Common myeloid progenitor, CD34-positive (primary cell): ENCODE data around the gene STRIP2.

Source experiments
- CTCF ChIA-PET: fragments of 350-600 bp; sonication (Branson Sonifier 250); formaldehyde crosslinking; loops from one replicate; lab custom pipeline; 2021; ENCODE audit warnings: antibody characterized with exemption; lab: Charles Lee
- POLR2A ChIA-PET: fragments of 350-600 bp; sonication (Branson Sonifier 250); formaldehyde crosslinking; loops from one replicate; lab custom pipeline; 2021; ENCODE audit warnings: antibody characterized with exemption; lab: Charles Lee
- DNase-seq, 3 donors: peaks; one replicate each; pipeline versions ENCODE4 v3.0.0 to v3.0.0-alpha.2; 2013
- H3K27ac ChIP-seq, 2 experiments: 1 replicate in 1 of 2; 2 replicates in 1 of 2; pipeline ENCODE4 v1.7.0; 2013; ENCODE audit warnings: inconsistent platforms in 2 of 2, low read length in 2 of 2, mild to moderate bottlenecking in 2 of 2, low read depth in 1 of 2, moderate library complexity in 1 of 2; ENCODE audit not compliant: severe bottlenecking in 2 of 2, insufficient read depth in 1 of 2, poor library complexity in 1 of 2
- H3K27me3 ChIP-seq, 5 experiments: replicated peaks in 2 of 5; 1 replicate in 3 of 5; 2 replicates in 2 of 5; pipeline versions ENCODE4 v1.6.1 to v1.7.0; 2013; ENCODE audit warnings: low read length in 4 of 5, mild to moderate bottlenecking in 2 of 5, moderate library complexity in 2 of 5, inconsistent platforms in 1 of 5; ENCODE audit not compliant: insufficient read depth in 5 of 5, control insufficient read depth in 4 of 5
- H3K36me3 ChIP-seq, 4 experiments: 1 replicate in 2 of 4; 2 replicates in 2 of 4; pipeline versions ENCODE4 v1.6.1 to v1.7.0; 2013; ENCODE audit warnings: low read length in 3 of 4, control low read depth in 1 of 4, mild to moderate bottlenecking in 1 of 4; ENCODE audit not compliant: control insufficient read depth in 4 of 4, insufficient read depth in 4 of 4
- H3K4me1 ChIP-seq, 4 experiments: 1 replicate in 3 of 4; 2 replicates in 1 of 4; pipeline versions ENCODE4 v1.6.1 to v1.7.1; 2013; ENCODE audit warnings: low read length in 3 of 4, mild to moderate bottlenecking in 3 of 4, control low read depth in 1 of 4, inconsistent platforms in 1 of 4, moderate library complexity in 1 of 4; ENCODE audit not compliant: control insufficient read depth in 4 of 4, insufficient read depth in 4 of 4; ENCODE audit errors: control extremely low read depth in 1 of 4
- H3K4me3 ChIP-seq, 7 experiments: 1 replicate in 4 of 7; 2 replicates in 3 of 7; pipeline versions ENCODE4 v1.5.1 to v1.7.0; 2013; ENCODE audit warnings: mild to moderate bottlenecking in 7 of 7, low read length in 6 of 7, moderate library complexity in 6 of 7, inconsistent platforms in 2 of 7, low read depth in 2 of 7, control low read depth in 1 of 7; ENCODE audit not compliant: insufficient read depth in 4 of 7, control insufficient read depth in 1 of 7; ENCODE audit errors: extremely low read depth in 1 of 7
- H3K9me3 ChIP-seq, 5 experiments: 1 replicate in 4 of 5; 2 replicates in 1 of 5; pipeline versions ENCODE4 v1.6.1 to v1.7.1; 2013; ENCODE audit warnings: low read length in 4 of 5, mild to moderate bottlenecking in 2 of 5, inconsistent platforms in 1 of 5, low read depth in 1 of 5, moderate library complexity in 1 of 5; ENCODE audit not compliant: control insufficient read depth in 4 of 5, insufficient read depth in 2 of 5; ENCODE audit errors: control extremely low read depth in 1 of 5
- WGBS: methylation state at CpG from one replicate; pipeline ENCODE4 v1.1.5; 2013; ENCODE audit not compliant: insufficient coverage; 5-methylcytosine and 5-hydroxymethylcytosine counted together

STRIP2 gene

DNA sequence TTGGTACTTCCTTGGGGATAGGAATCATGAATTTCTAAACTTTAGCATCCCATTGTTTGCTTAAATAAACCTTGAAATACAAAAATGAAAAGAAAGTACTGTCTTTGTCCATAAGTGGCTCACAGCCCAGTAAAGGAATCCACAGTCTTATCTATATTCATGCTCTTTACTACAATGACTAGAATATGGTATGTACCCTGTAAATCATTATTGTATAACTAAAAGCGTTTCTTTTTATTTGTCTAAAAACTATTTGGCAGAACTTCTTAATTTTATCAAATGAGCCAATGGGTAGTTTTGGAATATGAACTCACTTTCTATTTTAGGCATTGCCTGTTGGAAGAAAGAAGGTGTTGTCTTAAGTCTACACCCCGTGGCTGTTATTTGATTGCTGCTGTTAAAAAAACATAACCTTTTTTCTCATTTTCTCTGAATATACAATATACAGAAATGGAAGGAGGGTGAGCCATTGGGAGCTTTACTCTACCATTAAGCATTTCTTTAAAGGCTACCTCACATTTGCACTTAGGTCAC is 12.4 kb upstream of the STRIP2 start:
- ChIA-PET CTCF (interaction anchor here (1.1 kb wide), 1 partner anchor 9 kb away, joined by 4 read pairs; no protein-coding TSS in a partner anchor), POLR2A (no interaction called here)
- no peaks in the 10 kb centered on the region for H3K27me3 ChIP-seq
- no CpG with 5 or more reads among the region's 2 CpGs for WGBS
- no peak overlapping the region for H3K4me3 ChIP-seq
- peaks cover 0 to 14% (median 7%) of the 10 kb centered on the region in 4 experiments for H3K36me3 ChIP-seq
- H3K27ac ChIP-seq, result no peak overlapping the region
- H3K4me1 ChIP-seq, result no peaks in the 10 kb centered on the region
- H3K9me3 ChIP-seq, result no peaks in the 10 kb centered on the region
- DNase-seq, result no peak

DNA sequence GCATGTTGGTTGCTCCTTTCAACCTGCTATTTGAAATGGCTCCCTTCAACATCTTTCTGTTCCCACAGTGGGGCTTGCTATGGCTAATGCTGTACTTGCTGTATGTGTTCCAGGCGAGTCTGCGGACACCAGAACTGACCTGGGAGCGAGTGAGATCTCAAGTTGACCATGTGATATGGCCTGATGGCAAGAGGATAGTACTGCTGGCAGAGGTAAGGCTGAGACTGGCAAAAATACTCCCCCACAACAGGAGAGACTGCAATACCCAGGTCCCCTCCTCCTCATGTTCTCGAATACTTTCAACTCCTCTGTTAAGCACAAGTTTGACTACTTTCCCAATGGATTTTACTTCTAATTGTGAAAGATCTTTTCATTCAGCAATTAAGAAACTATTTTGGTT is 11.5 kb upstream of the STRIP2 start:
- Histone ChIP-seq H3K36me3 (peaks cover 0 to 17% (median 9%) of the 10 kb centered on the region in 4 experiments), H3K4me3 (no peak overlapping the region), H3K4me1 (no peaks in the 10 kb centered on the region), H3K27me3 (no peaks in the 10 kb centered on the region), H3K27ac (no peak overlapping the region), H3K9me3 (no peaks in the 10 kb centered on the region)
- ChIA-PET CTCF (no interaction called here), POLR2A (interaction anchor here (0.6 kb wide), 1 partner anchor 1787 kb away, joined by 4 read pairs; no protein-coding TSS in a partner anchor)
- DNase-seq, result no peak
- 100% methylated on average over 2 of the region's 4 CpGs for WGBS

DNA sequence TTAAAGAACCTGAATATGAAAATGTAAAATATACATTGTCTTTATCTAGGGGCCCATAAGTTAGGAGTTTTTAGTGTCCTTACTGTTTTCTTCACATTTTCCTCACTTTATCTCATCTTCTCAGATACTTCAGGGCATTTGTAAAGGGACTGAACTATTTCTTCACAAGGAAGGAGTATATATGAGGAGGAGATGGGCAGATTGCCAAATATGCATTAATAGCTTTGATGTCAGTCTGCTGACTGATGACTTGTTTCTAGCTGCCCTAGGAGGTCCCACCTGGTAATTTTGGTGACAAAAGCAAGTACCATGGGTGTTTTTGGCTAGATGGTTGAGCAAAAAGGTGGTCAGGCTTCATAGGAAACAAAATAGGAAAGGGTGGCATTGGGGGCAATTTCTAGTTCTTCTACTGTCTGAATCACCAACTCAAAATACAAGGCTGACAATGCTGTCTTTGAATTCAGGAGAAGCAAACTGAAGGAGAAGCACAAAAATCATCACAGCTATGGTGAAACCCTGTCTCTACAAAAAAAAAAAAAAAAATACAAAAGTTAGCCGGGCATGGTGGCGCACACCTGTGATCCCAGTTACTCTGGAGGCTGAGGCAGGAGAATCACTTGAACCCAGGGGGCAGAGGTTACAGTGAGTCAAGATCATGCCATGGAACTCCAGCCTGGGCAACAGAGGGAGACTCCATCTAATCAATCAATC is 10.4 kb upstream of the STRIP2 start:
- no peaks in the 10 kb centered on the region for H3K9me3 ChIP-seq
- H3K4me1 ChIP-seq, result no peaks in the 10 kb centered on the region
- ChIA-PET CTCF (interaction anchor here (1.2 to 1.5 kb wide), 2 partner anchors 9 to 10 kb away, joined by 3 to 6 read pairs; partner anchors contain the start of gene STRIP2), POLR2A (no interaction called here)
- no peak overlapping the region for H3K4me3 ChIP-seq
- H3K27me3 ChIP-seq, result no peaks in the 10 kb centered on the region
- WGBS, result no CpG with 5 or more reads among the region's 2 CpGs
- DNase-seq, result no peak
- H3K36me3 ChIP-seq, result peaks cover 0 to 17% (median 10%) of the 10 kb centered on the region in 4 experiments
- no peak overlapping the region for H3K27ac ChIP-seq

DNA sequence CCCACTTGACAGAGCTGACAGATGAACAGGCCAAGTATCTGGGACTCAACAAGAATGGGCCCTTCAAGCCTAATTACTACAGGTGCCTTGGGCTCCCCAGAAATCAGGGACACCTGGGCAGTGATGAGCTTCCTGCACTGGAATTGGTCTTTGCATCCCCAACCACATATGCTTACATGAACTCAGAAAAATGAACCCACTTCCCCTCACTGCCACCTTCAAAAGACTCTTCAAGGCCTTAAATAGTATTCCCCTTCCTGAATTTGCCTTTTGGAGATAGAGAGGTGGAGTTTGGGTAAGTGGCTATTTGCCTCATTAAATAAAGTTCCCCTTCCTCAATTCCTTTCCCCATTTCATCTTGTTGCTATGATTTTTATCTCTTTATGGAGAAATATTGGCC is 7.8 kb upstream of the STRIP2 start:
- H3K36me3 ChIP-seq, result peaks cover 0 to 17% (median 8%) of the 10 kb centered on the region in 4 experiments
- DNase-seq, result no peak
- no peak overlapping the region for H3K27ac ChIP-seq
- ChIA-PET CTCF (interaction anchor here (1.1 to 1.7 kb wide), 3 partner anchors 8 to 58 kb away, joined by 3 to 4 read pairs (median 3); partner anchors contain the start of gene STRIP2), POLR2A (no interaction called here)
- H3K9me3 ChIP-seq, result no peaks in the 10 kb centered on the region
- peaks cover 0 to 2% (median 0%) of the 10 kb centered on the region in 5 experiments for H3K27me3 ChIP-seq
- no peaks in the 10 kb centered on the region for H3K4me1 ChIP-seq
- no peak overlapping the region for H3K4me3 ChIP-seq

DNA sequence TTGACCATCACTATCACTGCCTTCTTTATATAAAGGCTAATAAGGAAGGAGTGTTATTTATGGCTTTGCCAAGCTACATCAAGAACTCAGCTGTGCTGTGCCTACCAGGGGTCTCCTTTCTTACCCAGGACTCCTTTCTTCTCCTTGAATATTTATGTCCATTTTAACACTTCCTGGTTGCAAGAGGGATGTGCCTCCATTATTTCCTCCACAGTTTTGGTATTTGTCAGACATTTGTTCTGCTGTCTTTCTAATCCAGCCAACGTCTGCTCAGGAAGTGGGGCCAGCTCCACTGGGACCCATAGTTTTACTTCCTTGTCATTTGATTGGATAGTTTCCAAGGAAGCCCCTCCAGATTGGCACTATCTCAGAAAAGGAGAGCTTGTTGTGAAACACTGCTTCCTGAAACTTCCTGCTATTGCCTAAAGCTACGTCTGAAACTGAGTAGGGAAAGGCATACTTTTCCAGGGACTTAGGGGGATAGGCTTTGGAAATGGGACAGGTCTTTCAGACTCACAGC is 6.6 kb upstream of the STRIP2 start:
- peaks cover 0 to 7% (median 4%) of the 10 kb centered on the region in 5 experiments for H3K27me3 ChIP-seq
- H3K36me3 ChIP-seq, result peaks cover 0 to 17% (median 8%) of the 10 kb centered on the region in 4 experiments
- no peak overlapping the region for H3K27ac ChIP-seq
- no peak for DNase-seq
- no peak overlapping the region for H3K4me3 ChIP-seq
- POLR2A ChIA-PET, result no interaction called here
- 86% methylated on average over 2 of the region's 2 CpGs for WGBS
- H3K9me3 ChIP-seq, result no peaks in the 10 kb centered on the region
- no peaks in the 10 kb centered on the region for H3K4me1 ChIP-seq
- CTCF ChIA-PET, result no interaction called here

DNA sequence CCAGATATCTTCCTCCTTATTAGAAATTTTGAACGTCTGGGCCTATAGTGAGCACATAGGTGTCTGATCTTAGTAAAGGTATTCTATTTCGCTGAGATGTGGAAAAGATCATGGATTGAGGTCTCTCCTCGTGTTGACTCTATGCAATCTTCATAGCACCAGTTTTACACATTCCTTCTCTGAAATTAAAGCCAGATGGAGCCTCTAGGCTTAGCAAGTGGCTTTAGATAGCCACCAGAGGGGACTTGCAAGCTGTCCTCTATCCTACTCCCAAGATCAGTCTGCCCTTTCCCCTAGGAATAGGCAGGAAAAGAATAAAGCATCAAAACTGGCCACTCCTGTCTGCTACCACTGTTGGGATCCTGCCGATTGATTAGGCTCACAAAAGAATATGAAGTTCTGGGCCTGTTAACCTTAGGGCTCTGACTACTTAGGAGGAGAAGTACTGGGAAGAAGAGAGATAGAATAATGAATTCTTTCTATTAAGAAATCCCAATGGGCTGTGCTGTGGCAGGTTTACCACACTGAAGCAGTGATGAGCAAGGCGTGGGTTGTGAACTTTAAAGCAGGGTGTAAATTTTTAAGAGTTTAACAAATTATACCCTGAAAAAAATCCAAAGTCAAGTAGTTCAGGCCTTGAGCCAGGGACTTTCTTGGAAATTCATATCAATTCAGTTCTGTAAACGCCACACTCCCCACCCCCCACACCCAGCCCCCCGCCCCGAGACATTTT is 2.2 kb upstream of the STRIP2 start:
- ChIA-PET POLR2A (interaction anchor here (0.6 kb wide), 1 partner anchor 31 kb away, joined by 3 read pairs; no protein-coding TSS in a partner anchor), CTCF (interaction anchor here (0.8 to 3.2 kb wide), 5 partner anchors 8 to 56 kb away, joined by 3 to 13 read pairs (median 3); no protein-coding TSS in a partner anchor)
- Histone ChIP-seq H3K36me3 (peaks cover 0 to 4% (median 2%) of the 10 kb centered on the region in 4 experiments), H3K27ac (no peak overlapping the region), H3K4me3 (no peak overlapping the region), H3K9me3 (no peaks in the 10 kb centered on the region), H3K4me1 (peaks cover 2 to 20% (median 18%) of the 10 kb centered on the region in 4 experiments), H3K27me3 (peaks cover 4 to 40% (median 15%) of the 10 kb centered on the region in 5 experiments)
- WGBS, result 94% methylated on average over 2 of the region's 8 CpGs
- DNase-seq, result no peak
